ENCODE measurements around the gene C6orf47. TPM values are rescaled to one million over a fixed set of nuclear protein-coding genes. Genes with fewer than 3 reads are reported as not detected.
A peak's percentile ranks its signal among the peaks of the same experiment; 100 is the strongest.

Gene C6orf47
- total and polyA plus RNA-seq, 2 of the 13 experiments (the other 11 are each of a cell fraction or from before 2014, with no cell fraction given), result 1.7 to 18.1 TPM

DNA sequence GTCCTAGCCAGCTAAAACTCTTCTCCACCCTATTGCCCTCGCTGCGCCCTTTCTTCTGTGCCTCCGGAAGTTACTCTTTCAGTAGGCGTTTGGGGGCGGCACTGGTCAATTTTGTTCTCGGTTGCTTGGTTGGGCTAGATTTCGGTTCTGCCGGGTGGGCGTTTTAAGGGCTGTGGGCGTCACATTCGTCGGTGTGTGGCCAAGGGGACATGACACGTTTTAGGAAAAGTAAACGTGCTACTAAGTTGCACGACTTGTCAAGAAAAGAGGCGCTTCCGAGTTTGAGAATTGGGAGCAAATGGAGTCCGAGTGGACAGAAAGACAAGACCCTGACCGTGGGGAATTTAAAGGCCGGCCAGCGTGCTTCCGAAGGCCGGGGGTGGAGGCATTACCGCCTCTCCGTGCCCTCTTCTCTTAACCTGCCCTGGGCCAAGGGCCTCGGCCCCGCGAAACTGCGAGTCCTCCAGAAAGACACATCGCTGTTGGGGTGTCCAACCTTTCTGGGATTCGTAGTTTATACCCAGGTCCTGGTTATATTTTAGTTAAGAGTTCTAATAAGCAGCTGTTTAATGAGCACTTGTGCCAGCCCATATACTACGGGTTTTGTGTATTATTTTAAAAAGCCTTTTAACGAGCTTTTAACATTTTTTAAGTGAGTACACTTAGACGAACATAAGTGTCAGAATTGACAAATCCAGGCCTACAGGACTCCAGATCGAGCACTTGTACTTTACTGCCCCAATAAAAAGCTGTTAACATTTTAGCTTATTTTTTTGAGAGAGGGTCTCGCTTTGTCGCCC, 7.5 kb downstream of the C6orf47 start (continued):
- TF ChIP-seq, protein P1, sequence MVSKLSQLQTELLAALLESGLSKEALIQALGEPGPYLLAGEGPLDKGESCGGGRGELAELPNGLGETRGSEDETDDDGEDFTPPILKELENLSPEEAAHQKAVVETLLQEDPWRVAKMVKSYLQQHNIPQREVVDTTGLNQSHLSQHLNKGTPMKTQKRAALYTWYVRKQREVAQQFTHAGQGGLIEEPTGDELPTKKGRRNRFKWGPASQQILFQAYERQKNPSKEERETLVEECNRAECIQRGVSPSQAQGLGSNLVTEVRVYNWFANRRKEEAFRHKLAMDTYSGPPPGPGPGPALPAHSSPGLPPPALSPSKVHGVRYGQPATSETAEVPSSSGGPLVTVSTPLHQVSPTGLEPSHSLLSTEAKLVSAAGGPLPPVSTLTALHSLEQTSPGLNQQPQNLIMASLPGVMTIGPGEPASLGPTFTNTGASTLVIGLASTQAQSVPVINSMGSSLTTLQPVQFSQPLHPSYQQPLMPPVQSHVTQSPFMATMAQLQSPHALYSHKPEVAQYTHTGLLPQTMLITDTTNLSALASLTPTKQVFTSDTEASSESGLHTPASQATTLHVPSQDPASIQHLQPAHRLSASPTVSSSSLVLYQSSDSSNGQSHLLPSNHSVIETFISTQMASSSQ (IDR thresholded peaks at IDR 0.05; ENCODE audit: low read depth), result peak; percentile 50
- TF ChIP-seq, protein P1 (CRISPR knock-in tag; IDR thresholded peaks at IDR 0.05; ENCODE audit: borderline replicate concordance), result no peak; the same call in 1 of the 2 replicates
- TF ChIP-seq, protein P2, sequence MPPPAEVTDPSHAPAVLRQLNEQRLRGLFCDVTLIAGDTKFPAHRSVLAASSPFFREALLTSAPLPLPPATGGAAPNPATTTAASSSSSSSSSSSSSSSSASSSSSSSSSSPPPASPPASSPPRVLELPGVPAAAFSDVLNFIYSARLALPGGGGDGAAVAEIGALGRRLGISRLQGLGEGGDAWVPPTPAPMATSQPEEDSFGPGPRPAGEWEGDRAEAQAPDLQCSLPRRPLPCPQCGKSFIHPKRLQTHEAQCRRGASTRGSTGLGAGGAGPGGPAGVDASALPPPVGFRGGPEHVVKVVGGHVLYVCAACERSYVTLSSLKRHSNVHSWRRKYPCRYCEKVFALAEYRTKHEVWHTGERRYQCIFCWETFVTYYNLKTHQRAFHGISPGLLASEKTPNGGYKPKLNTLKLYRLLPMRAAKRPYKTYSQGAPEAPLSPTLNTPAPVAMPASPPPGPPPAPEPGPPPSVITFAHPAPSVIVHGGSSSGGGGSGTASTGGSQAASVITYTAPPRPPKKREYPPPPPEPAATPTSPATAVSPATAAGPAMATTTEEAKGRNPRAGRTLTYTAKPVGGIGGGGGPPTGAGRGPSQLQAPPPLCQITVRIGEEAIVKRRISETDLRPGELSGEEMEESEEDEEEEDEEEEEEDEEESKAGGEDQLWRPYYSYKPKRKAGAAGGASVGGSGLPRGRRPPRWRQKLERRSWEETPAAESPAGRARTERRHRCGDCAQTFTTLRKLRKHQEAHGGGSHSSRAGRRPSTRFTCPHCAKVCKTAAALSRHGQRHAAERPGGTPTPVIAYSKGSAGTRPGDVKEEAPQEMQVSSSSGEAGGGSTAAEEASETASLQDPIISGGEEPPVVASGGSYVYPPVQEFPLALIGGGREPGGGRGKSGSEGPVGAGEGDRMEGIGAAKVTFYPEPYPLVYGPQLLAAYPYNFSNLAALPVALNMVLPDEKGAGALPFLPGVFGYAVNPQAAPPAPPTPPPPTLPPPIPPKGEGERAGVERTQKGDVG (CRISPR knock-in tag; IDR thresholded peaks at IDR 0.05; ENCODE audit: borderline replicate concordance), result no peak
- TF ChIP-seq TOPORS (CRISPR knock-in tag; IDR thresholded peaks at IDR 0.05), result 0 out of 2 replicates have a peak, but pooled peaks have one; percentile 14
- TF ChIP-seq, protein P3, sequence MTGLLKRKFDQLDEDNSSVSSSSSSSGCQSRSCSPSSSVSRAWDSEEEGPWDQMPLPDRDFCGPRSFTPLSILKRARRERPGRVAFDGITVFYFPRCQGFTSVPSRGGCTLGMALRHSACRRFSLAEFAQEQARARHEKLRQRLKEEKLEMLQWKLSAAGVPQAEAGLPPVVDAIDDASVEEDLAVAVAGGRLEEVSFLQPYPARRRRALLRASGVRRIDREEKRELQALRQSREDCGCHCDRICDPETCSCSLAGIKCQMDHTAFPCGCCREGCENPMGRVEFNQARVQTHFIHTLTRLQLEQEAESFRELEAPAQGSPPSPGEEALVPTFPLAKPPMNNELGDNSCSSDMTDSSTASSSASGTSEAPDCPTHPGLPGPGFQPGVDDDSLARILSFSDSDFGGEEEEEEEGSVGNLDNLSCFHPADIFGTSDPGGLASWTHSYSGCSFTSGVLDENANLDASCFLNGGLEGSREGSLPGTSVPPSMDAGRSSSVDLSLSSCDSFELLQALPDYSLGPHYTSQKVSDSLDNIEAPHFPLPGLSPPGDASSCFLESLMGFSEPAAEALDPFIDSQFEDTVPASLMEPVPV (CRISPR knock-in tag; IDR thresholded peaks at IDR 0.05), result 0 out of 2 replicates have a peak, but pooled peaks have one; percentile 29
- TF ChIP-seq, protein P4, sequence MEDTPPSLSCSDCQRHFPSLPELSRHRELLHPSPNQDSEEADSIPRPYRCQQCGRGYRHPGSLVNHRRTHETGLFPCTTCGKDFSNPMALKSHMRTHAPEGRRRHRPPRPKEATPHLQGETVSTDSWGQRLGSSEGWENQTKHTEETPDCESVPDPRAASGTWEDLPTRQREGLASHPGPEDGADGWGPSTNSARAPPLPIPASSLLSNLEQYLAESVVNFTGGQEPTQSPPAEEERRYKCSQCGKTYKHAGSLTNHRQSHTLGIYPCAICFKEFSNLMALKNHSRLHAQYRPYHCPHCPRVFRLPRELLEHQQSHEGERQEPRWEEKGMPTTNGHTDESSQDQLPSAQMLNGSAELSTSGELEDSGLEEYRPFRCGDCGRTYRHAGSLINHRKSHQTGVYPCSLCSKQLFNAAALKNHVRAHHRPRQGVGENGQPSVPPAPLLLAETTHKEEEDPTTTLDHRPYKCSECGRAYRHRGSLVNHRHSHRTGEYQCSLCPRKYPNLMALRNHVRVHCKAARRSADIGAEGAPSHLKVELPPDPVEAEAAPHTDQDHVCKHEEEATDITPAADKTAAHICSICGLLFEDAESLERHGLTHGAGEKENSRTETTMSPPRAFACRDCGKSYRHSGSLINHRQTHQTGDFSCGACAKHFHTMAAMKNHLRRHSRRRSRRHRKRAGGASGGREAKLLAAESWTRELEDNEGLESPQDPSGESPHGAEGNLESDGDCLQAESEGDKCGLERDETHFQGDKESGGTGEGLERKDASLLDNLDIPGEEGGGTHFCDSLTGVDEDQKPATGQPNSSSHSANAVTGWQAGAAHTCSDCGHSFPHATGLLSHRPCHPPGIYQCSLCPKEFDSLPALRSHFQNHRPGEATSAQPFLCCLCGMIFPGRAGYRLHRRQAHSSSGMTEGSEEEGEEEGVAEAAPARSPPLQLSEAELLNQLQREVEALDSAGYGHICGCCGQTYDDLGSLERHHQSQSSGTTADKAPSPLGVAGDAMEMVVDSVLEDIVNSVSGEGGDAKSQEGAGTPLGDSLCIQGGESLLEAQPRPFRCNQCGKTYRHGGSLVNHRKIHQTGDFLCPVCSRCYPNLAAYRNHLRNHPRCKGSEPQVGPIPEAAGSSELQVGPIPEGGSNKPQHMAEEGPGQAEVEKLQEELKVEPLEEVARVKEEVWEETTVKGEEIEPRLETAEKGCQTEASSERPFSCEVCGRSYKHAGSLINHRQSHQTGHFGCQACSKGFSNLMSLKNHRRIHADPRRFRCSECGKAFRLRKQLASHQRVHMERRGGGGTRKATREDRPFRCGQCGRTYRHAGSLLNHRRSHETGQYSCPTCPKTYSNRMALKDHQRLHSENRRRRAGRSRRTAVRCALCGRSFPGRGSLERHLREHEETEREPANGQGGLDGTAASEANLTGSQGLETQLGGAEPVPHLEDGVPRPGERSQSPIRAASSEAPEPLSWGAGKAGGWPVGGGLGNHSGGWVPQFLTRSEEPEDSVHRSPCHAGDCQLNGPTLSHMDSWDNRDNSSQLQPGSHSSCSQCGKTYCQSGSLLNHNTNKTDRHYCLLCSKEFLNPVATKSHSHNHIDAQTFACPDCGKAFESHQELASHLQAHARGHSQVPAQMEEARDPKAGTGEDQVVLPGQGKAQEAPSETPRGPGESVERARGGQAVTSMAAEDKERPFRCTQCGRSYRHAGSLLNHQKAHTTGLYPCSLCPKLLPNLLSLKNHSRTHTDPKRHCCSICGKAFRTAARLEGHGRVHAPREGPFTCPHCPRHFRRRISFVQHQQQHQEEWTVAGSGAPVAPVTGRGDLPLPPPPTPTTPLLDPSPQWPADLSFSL (CRISPR knock-in tag; IDR thresholded peaks at IDR 0.05), result peak; percentile 37; the same call in 1 of the 2 replicates

Data from HepG2 (cell line).